Measurements from ENCODE around the gene ADGRB2. TPM values are rescaled to one million over a fixed set of nuclear protein-coding genes. Genes with fewer than 3 reads are reported as not detected.
A peak's percentile ranks its signal among the peaks of the same experiment; 100 is the strongest.

Gene ADGRB2
- total RNA-seq, 1 experiment from 2014 or later, result 2.9 TPM

- no peak for DNase-seq
- Mint-ChIP-seq H3K36me3 (ENCODE audit: insufficient read depth, unreplicated experiment) (peaks cover 16% of the 10 kb centered on the region), H3K4me1 (ENCODE audit: low read depth, unreplicated experiment) (peaks cover 11% of the 10 kb centered on the region), H3K27me3 (ENCODE audit: unreplicated experiment) (peaks cover 95% of the 10 kb centered on the region), H3K27ac (ENCODE audit: unreplicated experiment) (no peak overlapping the region), H3K9me3 (ENCODE audit: low read depth, unreplicated experiment) (no peaks in the 10 kb centered on the region), H3K4me3 (ENCODE audit: low read depth, unreplicated experiment) (no peak overlapping the region)
- TF ChIP-seq CTCF (IDR thresholded peaks at IDR 0.05; ENCODE audit: unreplicated experiment), result no peak
- no TSS peak for BruUV-seq (replicated peaks)
- CTCF ChIA-PET, result interaction anchor here (1.0 to 1.6 kb wide), 2 partner anchors 22 to 213 kb away, joined by 3 to 5 read pairs; no protein-coding TSS in a partner anchor
- intact Hi-C loops (cut with micrococcal nuclease; ENCODE audit: unreplicated experiment), result no loop called here
These were observed 3.1 kb upstream of the ADGRB2 start for GRCh38 chr1:31767225-31767624.

- BruUV-seq (replicated peaks), result no TSS peak
- Mint-ChIP-seq H3K27ac (ENCODE audit: unreplicated experiment) (no peak overlapping the region), H3K36me3 (ENCODE audit: insufficient read depth, unreplicated experiment) (peaks cover 18% of the 10 kb centered on the region), H3K4me1 (ENCODE audit: low read depth, unreplicated experiment) (peaks cover 9% of the 10 kb centered on the region), H3K27me3 (ENCODE audit: unreplicated experiment) (peaks cover 78% of the 10 kb centered on the region), H3K9me3 (ENCODE audit: low read depth, unreplicated experiment) (no peaks in the 10 kb centered on the region), H3K4me3 (ENCODE audit: low read depth, unreplicated experiment) (no peak overlapping the region)
- intact Hi-C loops (cut with micrococcal nuclease; ENCODE audit: unreplicated experiment), result no loop called here
- CTCF ChIA-PET, result interaction anchor here (1.1 to 1.7 kb wide), 2 partner anchors 24 to 198 kb away, joined by 3 to 7 read pairs; no protein-coding TSS in a partner anchor
- DNase-seq, result no peak
- no peak for TF ChIP-seq CTCF (IDR thresholded peaks at IDR 0.05; ENCODE audit: unreplicated experiment)
These were observed 1.4 kb upstream of the ADGRB2 start for GRCh38 chr1:31765516-31765915.

- peak; percentile 37 for DNase-seq
- H3K27ac Mint-ChIP-seq (ENCODE audit: unreplicated experiment), result no peak overlapping the region
- H3K36me3 Mint-ChIP-seq (ENCODE audit: insufficient read depth, unreplicated experiment), result peaks cover 18% of the 10 kb centered on the region
- peaks cover 77% of the 10 kb centered on the region for H3K27me3 Mint-ChIP-seq (ENCODE audit: unreplicated experiment)
- peak overlapping the region; percentile 56 for H3K4me3 Mint-ChIP-seq (ENCODE audit: low read depth, unreplicated experiment)
- CTCF ChIA-PET, result interaction anchor here (1.1 to 1.7 kb wide), 2 partner anchors 24 to 199 kb away, joined by 3 to 7 read pairs; no protein-coding TSS in a partner anchor
- H3K4me1 Mint-ChIP-seq (ENCODE audit: low read depth, unreplicated experiment), result peaks cover 11% of the 10 kb centered on the region
- intact Hi-C loops (cut with micrococcal nuclease; ENCODE audit: unreplicated experiment), result no loop called here
- no peak for TF ChIP-seq CTCF (IDR thresholded peaks at IDR 0.05; ENCODE audit: unreplicated experiment)
- no TSS peak for BruUV-seq (replicated peaks)
- H3K9me3 Mint-ChIP-seq (ENCODE audit: low read depth, unreplicated experiment), result no peaks in the 10 kb centered on the region
These were observed 914 bp upstream of the ADGRB2 start for GRCh38 chr1:31765041-31765467.

- Mint-ChIP-seq H3K4me3 (ENCODE audit: low read depth, unreplicated experiment) (peak overlapping the region; percentile 75), H3K27ac (ENCODE audit: unreplicated experiment) (no peak overlapping the region), H3K36me3 (ENCODE audit: insufficient read depth, unreplicated experiment) (peaks cover 20% of the 10 kb centered on the region), H3K27me3 (ENCODE audit: unreplicated experiment) (peaks cover 77% of the 10 kb centered on the region), H3K9me3 (ENCODE audit: low read depth, unreplicated experiment) (no peaks in the 10 kb centered on the region), H3K4me1 (ENCODE audit: low read depth, unreplicated experiment) (peaks cover 16% of the 10 kb centered on the region)
- no peak for DNase-seq
- BruUV-seq (replicated peaks), result no TSS peak
- CTCF ChIA-PET, result interaction anchor here (1.7 to 2.0 kb wide), 2 partner anchors 25 kb away, joined by 7 to 19 read pairs; no protein-coding TSS in a partner anchor
- intact Hi-C loops (cut with micrococcal nuclease; ENCODE audit: unreplicated experiment), result no loop called here
- TF ChIP-seq CTCF (IDR thresholded peaks at IDR 0.05; ENCODE audit: unreplicated experiment), result no peak
These were observed 349 bp downstream of the ADGRB2 start for GRCh38 chr1:31763671-31764311.
